Testis (tissue), 2 donors: ENCODE measurements around the gene MMP15.

Source experiments
- CTCF ChIP-seq, 3 experiments: fragments of 450-650 bp in 2 of 3; fragments of 200-600 bp in 1 of 3; sonication (generic) in 1 of 3; IDR thresholded peaks; one replicate each; pipeline ENCODE4 v1.5.1; 2016 to 2019; ENCODE audit warnings: antibody characterized with exemption in 3 of 3, mild to moderate bottlenecking in 2 of 3, moderate library complexity in 1 of 3
- POLR2A ChIP-seq: fragments of 450-650 bp; IDR thresholded peaks from one replicate; pipeline ENCODE4 v1.6.1; 2017; ENCODE audit warnings: antibody characterized with exemption, mild to moderate bottlenecking, moderate library complexity

- TF ChIP-seq POLR2A (no peak), CTCF (IDR thresholded peaks at IDR 0.05) (no peak)
Measured at GRCh38 chr16:57984443-57985203, 40.9 kb upstream of the MMP15 start.
